SU-DHL-6 (cell line): Measurements from ENCODE around the gene USP6NL.

Experiments used
- CTCF ChIP-seq: fragments of 200-600 bp; sonication (generic); IDR thresholded peaks from one replicate; pipeline ENCODE4 v1.5.1; 2017; ENCODE audit warnings: antibody characterized with exemption, mild to moderate bottlenecking, low read length, moderate library complexity; ENCODE audit not compliant: insufficient read depth, poor library complexity, severe bottlenecking
- EZH2phosphoT487 ChIP-seq: fragments of 200-600 bp; sonication (generic), shearing (Covaris generic); conservative IDR thresholded peaks from 2 replicates; pipeline ENCODE4 v1.6.1; 2018; ENCODE audit warnings: mild to moderate bottlenecking, antibody characterized with exemption, low read length, moderate library complexity, mixed read lengths

- TF ChIP-seq CTCF (no peak), EZH2phosphoT487 (no peak)
Observed at GRCh38 chr10:11551916-11552602, 59.4 kb downstream of the USP6NL start.
